ENCODE results near the gene AMBP.

Gene AMBP

DNA sequence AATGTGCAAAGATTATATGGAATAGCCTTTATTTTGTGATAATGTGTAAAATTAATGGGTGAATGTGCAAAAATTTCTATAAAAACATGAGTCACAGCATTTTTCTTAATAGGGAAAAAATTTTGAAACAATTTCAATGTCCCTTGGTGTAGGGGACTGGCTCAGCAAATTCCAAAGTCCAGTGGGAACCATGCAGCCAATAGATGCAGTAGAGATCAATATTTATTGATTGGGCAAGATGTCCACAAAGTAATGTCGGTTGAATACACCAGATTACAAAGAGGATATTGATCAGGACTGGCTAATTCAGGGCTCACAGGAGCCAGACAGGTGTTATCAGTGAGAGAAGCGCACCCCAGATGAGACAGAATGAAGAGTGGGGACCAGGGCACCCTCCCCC lies 62.5 kb downstream of the AMBP start:
- H3K4me2 ChIP-seq (ENCODE audit: low read length) = no peak overlapping the region
- no peaks in the 10 kb centered on the region for H3K36me3 ChIP-seq (ENCODE audit: control insufficient read depth, low read length)
- no peaks in the 10 kb centered on the region for H3K4me1 ChIP-seq (ENCODE audit: control insufficient read depth, low read length)
- H4K20me1 ChIP-seq (ENCODE audit: control insufficient read depth, insufficient read depth, low read depth, low read length) = no peaks in the 10 kb centered on the region
- no peaks in the 10 kb centered on the region for H3F3A ChIP-seq (ENCODE audit: control insufficient read depth, insufficient read depth)
- H3K9me3 ChIP-seq (ENCODE audit: control insufficient read depth, insufficient read depth, low read length) = no peaks in the 10 kb centered on the region
- no peak overlapping the region for H3K4me3 ChIP-seq (ENCODE audit: low read length)
- H3K27me3 ChIP-seq (ENCODE audit: control insufficient read depth, low read length) = peaks cover 13% of the 10 kb centered on the region
- no peaks in the 10 kb centered on the region for H3K9me2 ChIP-seq (replicated peaks; ENCODE audit: control insufficient read depth, low read length)
- TF ChIP-seq EZH2phosphoT487 (IDR thresholded peaks at IDR 0.05; ENCODE audit: borderline replicate concordance, low read length) = no peak
- TF ChIP-seq, protein P1, sequence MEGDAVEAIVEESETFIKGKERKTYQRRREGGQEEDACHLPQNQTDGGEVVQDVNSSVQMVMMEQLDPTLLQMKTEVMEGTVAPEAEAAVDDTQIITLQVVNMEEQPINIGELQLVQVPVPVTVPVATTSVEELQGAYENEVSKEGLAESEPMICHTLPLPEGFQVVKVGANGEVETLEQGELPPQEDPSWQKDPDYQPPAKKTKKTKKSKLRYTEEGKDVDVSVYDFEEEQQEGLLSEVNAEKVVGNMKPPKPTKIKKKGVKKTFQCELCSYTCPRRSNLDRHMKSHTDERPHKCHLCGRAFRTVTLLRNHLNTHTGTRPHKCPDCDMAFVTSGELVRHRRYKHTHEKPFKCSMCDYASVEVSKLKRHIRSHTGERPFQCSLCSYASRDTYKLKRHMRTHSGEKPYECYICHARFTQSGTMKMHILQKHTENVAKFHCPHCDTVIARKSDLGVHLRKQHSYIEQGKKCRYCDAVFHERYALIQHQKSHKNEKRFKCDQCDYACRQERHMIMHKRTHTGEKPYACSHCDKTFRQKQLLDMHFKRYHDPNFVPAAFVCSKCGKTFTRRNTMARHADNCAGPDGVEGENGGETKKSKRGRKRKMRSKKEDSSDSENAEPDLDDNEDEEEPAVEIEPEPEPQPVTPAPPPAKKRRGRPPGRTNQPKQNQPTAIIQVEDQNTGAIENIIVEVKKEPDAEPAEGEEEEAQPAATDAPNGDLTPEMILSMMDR (IDR thresholded peaks at IDR 0.05; ENCODE audit: low read depth, low read length, poor library complexity, severe bottlenecking) = no peak
- no peak overlapping the region for H3K27ac ChIP-seq (ENCODE audit: low read depth, low read length)
- H3K79me2 ChIP-seq (ENCODE audit: control insufficient read depth, low read length) = no peaks in the 10 kb centered on the region

- no peaks in the 10 kb centered on the region for H3F3A ChIP-seq (ENCODE audit: control insufficient read depth, insufficient read depth)
- H3K36me3 ChIP-seq (ENCODE audit: control insufficient read depth, low read length) = no peaks in the 10 kb centered on the region
- no peak overlapping the region for H3K4me3 ChIP-seq (ENCODE audit: low read length)
These were observed 64.1 kb downstream of the AMBP start for GRCh38 chr9:114014044-114014443.

DNA sequence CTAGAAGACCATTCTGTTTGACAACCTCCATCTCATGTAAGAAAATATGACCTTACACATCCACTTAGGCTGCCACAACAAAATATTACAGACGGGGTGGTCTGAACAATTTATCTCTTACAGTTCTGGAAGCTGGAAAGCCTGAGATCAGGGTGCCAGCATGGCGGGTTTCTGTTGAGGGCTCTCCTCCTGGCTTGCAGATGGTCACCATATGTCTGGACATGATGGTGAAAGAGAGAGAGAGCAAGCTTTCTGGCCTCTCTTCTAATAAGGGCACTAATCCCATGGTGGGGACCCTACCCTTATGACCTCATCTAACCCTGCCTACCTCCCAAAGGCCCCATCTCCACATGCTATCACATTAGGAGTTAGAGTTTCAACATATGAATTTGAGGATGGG lies 66.0 kb downstream of the AMBP start:
- Histone ChIP-seq H3K79me2 (ENCODE audit: control insufficient read depth, low read length) (no peaks in the 10 kb centered on the region), H3F3A (ENCODE audit: control insufficient read depth, insufficient read depth) (no peaks in the 10 kb centered on the region), H3K4me3 (ENCODE audit: low read length) (no peak overlapping the region), H3K4me1 (ENCODE audit: control insufficient read depth, low read length) (no peaks in the 10 kb centered on the region), H4K20me1 (ENCODE audit: control insufficient read depth, insufficient read depth, low read depth, low read length) (no peaks in the 10 kb centered on the region), H3K27me3 (ENCODE audit: control insufficient read depth, low read length) (peaks cover 7% of the 10 kb centered on the region; the same call in 1 of the 2 replicates), H3K27ac (ENCODE audit: low read depth, low read length) (no peak overlapping the region), H3K9me2 (replicated peaks; ENCODE audit: control insufficient read depth, low read length) (no peaks in the 10 kb centered on the region), H3K9me3 (ENCODE audit: control insufficient read depth, insufficient read depth, low read length) (no peaks in the 10 kb centered on the region), H3K4me2 (ENCODE audit: low read length) (no peak overlapping the region), H3K36me3 (ENCODE audit: control insufficient read depth, low read length) (no peaks in the 10 kb centered on the region)
- TF ChIP-seq, protein P1 (IDR thresholded peaks at IDR 0.05; ENCODE audit: low read depth, low read length, poor library complexity, severe bottlenecking) = no peak
- no peak for TF ChIP-seq EZH2phosphoT487 (IDR thresholded peaks at IDR 0.05; ENCODE audit: borderline replicate concordance, low read length)

More at GRCh38 chr9:114014044-114014443, 64.1 kb downstream of the AMBP start:
- Histone ChIP-seq H3K27me3 (ENCODE audit: control insufficient read depth, low read length) (peaks cover 7% of the 10 kb centered on the region; the same call in 1 of the 2 replicates), H3K4me2 (ENCODE audit: low read length) (no peak overlapping the region), H3K4me1 (ENCODE audit: control insufficient read depth, low read length) (no peaks in the 10 kb centered on the region), H4K20me1 (ENCODE audit: control insufficient read depth, insufficient read depth, low read depth, low read length) (no peaks in the 10 kb centered on the region), H3K79me2 (ENCODE audit: control insufficient read depth, low read length) (no peaks in the 10 kb centered on the region), H3K9me2 (replicated peaks; ENCODE audit: control insufficient read depth, low read length) (no peaks in the 10 kb centered on the region), H3K27ac (ENCODE audit: low read depth, low read length) (no peak overlapping the region), H3K9me3 (ENCODE audit: control insufficient read depth, insufficient read depth, low read length) (no peaks in the 10 kb centered on the region)
- TF ChIP-seq, protein P1 (IDR thresholded peaks at IDR 0.05; ENCODE audit: low read depth, low read length, poor library complexity, severe bottlenecking) = no peak
- TF ChIP-seq EZH2phosphoT487 (IDR thresholded peaks at IDR 0.05; ENCODE audit: borderline replicate concordance, low read length) = no peak

Measured in DOHH2 (cell line).